Measurements from ENCODE around the gene ZGPAT. TPM values are rescaled to one million over a fixed set of nuclear protein-coding genes. Genes with fewer than 3 reads are reported as not detected.

Gene ZGPAT
- total and polyA plus RNA-seq, 9 of the 15 experiments (the other 6 are each of a cell fraction or from before 2014, with no cell fraction given), result 0.14 to 26.6 (median 7.4) TPM

GRCh38 chr20:63745961-63746731, 38.3 kb downstream of the ZGPAT start (continued):
- no peak for TF ChIP-seq YY1 (IDR thresholded peaks at IDR 0.05; ENCODE audit: borderline replicate concordance in 1 of 3, control insufficient read depth in 1 of 3, extremely low read depth in 1 of 3, insufficient read depth in 3 of 3, insufficient read length in 1 of 3, insufficient replicate concordance in 2 of 3, low read depth in 1 of 3, low read length in 2 of 3)
- TF ChIP-seq ZBTB9 (CRISPR knock-in tag; IDR thresholded peaks at IDR 0.05), result peak; percentile 95
- no peak for TF ChIP-seq KLF16 (IDR thresholded peaks at IDR 0.05)
- TF ChIP-seq CBFA2T3 (IDR thresholded peaks at IDR 0.05), result no peak
- no peak for TF ChIP-seq ZFP36 (IDR thresholded peaks at IDR 0.05; ENCODE audit: low read depth, low read length, partially characterized antibody)
- peak; percentile 62 for TF ChIP-seq POLR2G (IDR thresholded peaks at IDR 0.05; ENCODE audit: low read depth, low read length)
- TF ChIP-seq FOXO4 (CRISPR knock-in tag; IDR thresholded peaks at IDR 0.05), result no peak
- no peak for TF ChIP-seq PHB2 (IDR thresholded peaks at IDR 0.05; ENCODE audit: low read depth)
